SU-DHL-6 (cell line): ENCODE measurements around the gene MAP1B.

ENCODE experiments used
- H2AFZ ChIP-seq: fragments of 200-600 bp; sonication (generic); 2 replicates; pipeline ENCODE4 v1.6.1; 2014; ENCODE audit warnings: low read depth, mild to moderate bottlenecking, moderate library complexity, mixed read lengths, antibody characterized with exemption, low read length; ENCODE audit not compliant: severe bottlenecking
- H3F3A ChIP-seq: fragments of 200-600 bp; shearing (Covaris generic); 2 replicates; pipeline ENCODE4 v1.6.0; 2016; ENCODE audit warnings: antibody characterized with exemption, mild to moderate bottlenecking; ENCODE audit not compliant: insufficient read depth
- H3K27ac ChIP-seq: fragments of 200-600 bp; sonication (generic); 2 replicates; pipeline ENCODE4 v1.5.1; 2016; ENCODE audit warnings: low read depth, mild to moderate bottlenecking, low read length, moderate library complexity, mixed read lengths
- H3K27me3 ChIP-seq: fragments of 200-600 bp; sonication (generic), shearing (Covaris generic); 2 replicates; pipeline ENCODE4 v1.6.0; 2014; ENCODE audit warnings: mild to moderate bottlenecking, low read length
- H3K36me3 ChIP-seq: fragments of 200-600 bp; sonication (generic); 2 replicates; pipeline ENCODE4 v1.6.1; 2014; ENCODE audit warnings: mild to moderate bottlenecking, low read length, mixed read lengths
- H3K4me2 ChIP-seq: fragments of 300-600, 200-600 bp; shearing (Covaris generic), sonication (generic); 2 replicates; pipeline ENCODE4 v1.6.0; 2014; ENCODE audit warnings: low read length, low read depth, mild to moderate bottlenecking; ENCODE audit not compliant: poor library complexity, severe bottlenecking
- H3K4me3 ChIP-seq: fragments of 200-600 bp; sonication (generic); 2 replicates; pipeline ENCODE4 v1.5.1; 2014; ENCODE audit warnings: antibody characterized with exemption, low read length, mild to moderate bottlenecking, mixed read lengths; ENCODE audit not compliant: insufficient read depth, poor library complexity, severe bottlenecking
- H3K79me2 ChIP-seq: fragments of 200-600 bp; sonication (generic); 2 replicates; pipeline ENCODE4 v1.6.1; 2014; ENCODE audit warnings: mild to moderate bottlenecking, low read length, moderate library complexity; ENCODE audit not compliant: insufficient read depth
- H3K9ac ChIP-seq: fragments of 200-600 bp; sonication (generic); 2 replicates; pipeline ENCODE4 v1.7.0; 2014; ENCODE audit warnings: mild to moderate bottlenecking, low read length
- H3K9me2 ChIP-seq: fragments of 200-600 bp; sonication (generic); replicated peaks from 2 replicates; pipeline ENCODE4 v1.6.1; 2014; ENCODE audit warnings: low read length; ENCODE audit not compliant: insufficient read depth
- H3K9me3 ChIP-seq: fragments of 200-600 bp; sonication (generic); 2 replicates; pipeline ENCODE4 v1.6.1; 2014; ENCODE audit warnings: low read length, mixed read lengths; ENCODE audit not compliant: insufficient read depth
- H4K20me1 ChIP-seq: fragments of 200-600 bp; sonication (generic); 2 replicates; pipeline ENCODE4 v1.6.1; 2014; ENCODE audit warnings: low read depth, mild to moderate bottlenecking, antibody characterized with exemption, low read length, moderate library complexity, mixed read lengths
- EZH2phosphoT487 ChIP-seq: fragments of 200-600 bp; sonication (generic), shearing (Covaris generic); conservative IDR thresholded peaks from 2 replicates; pipeline ENCODE4 v1.6.1; 2018; ENCODE audit warnings: mild to moderate bottlenecking, antibody characterized with exemption, low read length, moderate library complexity, mixed read lengths
- TF ChIP-seq, protein P1 (sequence below): fragments of 200-600 bp; sonication (generic); IDR thresholded peaks from one replicate; pipeline ENCODE4 v1.5.1; 2017; ENCODE audit warnings: antibody characterized with exemption, mild to moderate bottlenecking, low read length, moderate library complexity; ENCODE audit not compliant: insufficient read depth, poor library complexity, severe bottlenecking

Gene MAP1B

DNA sequence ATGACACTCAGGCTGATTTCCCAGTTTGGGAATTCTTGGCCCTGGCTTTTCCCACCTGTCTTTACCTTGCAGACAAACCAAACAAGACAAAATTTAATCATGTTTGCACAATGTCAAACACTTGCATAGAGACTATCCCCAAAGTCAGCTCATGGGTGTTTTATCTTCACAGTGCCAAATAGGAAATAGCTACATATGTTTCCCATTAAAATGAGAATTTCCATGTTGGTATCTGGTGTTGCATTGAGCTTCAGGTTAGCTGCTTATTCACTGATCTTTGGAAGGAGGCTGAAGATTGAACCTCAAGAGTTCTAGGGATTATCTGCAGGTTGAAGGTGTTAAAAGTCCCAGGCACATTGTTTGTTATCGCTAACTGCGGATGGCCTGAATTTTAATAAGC lies 19.5 kb downstream of the MAP1B start:
- Histone ChIP-seq H3K79me2 (no peaks in the 10 kb centered on the region), H3K36me3 (no peaks in the 10 kb centered on the region), H2AFZ (no peak overlapping the region), H3K4me3 (no peak overlapping the region), H3K27ac (no peak overlapping the region), H3K4me2 (no peak overlapping the region), H3K27me3 (no peaks in the 10 kb centered on the region), H3K9ac (no peak overlapping the region), H3F3A (no peaks in the 10 kb centered on the region), H3K9me3 (no peaks in the 10 kb centered on the region), H3K9me2 (no peaks in the 10 kb centered on the region), H4K20me1 (no peaks in the 10 kb centered on the region)
- no peak for TF ChIP-seq EZH2phosphoT487

DNA sequence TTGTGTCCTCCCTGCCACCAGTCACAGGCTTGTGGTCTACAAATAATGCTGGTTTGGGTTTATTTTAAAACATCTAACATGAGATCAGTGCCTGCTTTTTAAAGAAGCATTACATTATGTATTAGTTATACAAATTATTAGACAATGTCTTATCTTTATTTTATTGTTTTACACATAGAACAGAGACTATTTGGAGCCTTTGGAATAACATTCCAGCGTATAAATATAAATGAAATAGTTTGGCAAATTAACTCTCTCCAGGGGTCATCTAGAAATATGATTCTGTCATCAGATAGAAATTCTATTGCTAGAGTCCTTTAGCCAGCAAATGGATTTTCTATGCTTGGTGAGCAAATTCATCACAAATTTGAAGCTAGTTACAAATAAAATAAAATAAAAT lies 22.4 kb downstream of the MAP1B start:
- Histone ChIP-seq H3K27ac (no peak overlapping the region), H4K20me1 (no peaks in the 10 kb centered on the region), H3K36me3 (no peaks in the 10 kb centered on the region), H3F3A (no peaks in the 10 kb centered on the region), H3K27me3 (no peaks in the 10 kb centered on the region), H3K9me3 (no peaks in the 10 kb centered on the region), H3K4me3 (no peak overlapping the region), H3K79me2 (no peaks in the 10 kb centered on the region), H3K9me2 (no peaks in the 10 kb centered on the region), H2AFZ (no peak overlapping the region), H3K4me2 (no peak overlapping the region), H3K9ac (no peak overlapping the region)
- TF ChIP-seq EZH2phosphoT487, result no peak
- TF ChIP-seq, protein P1, sequence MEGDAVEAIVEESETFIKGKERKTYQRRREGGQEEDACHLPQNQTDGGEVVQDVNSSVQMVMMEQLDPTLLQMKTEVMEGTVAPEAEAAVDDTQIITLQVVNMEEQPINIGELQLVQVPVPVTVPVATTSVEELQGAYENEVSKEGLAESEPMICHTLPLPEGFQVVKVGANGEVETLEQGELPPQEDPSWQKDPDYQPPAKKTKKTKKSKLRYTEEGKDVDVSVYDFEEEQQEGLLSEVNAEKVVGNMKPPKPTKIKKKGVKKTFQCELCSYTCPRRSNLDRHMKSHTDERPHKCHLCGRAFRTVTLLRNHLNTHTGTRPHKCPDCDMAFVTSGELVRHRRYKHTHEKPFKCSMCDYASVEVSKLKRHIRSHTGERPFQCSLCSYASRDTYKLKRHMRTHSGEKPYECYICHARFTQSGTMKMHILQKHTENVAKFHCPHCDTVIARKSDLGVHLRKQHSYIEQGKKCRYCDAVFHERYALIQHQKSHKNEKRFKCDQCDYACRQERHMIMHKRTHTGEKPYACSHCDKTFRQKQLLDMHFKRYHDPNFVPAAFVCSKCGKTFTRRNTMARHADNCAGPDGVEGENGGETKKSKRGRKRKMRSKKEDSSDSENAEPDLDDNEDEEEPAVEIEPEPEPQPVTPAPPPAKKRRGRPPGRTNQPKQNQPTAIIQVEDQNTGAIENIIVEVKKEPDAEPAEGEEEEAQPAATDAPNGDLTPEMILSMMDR, result no peak

DNA sequence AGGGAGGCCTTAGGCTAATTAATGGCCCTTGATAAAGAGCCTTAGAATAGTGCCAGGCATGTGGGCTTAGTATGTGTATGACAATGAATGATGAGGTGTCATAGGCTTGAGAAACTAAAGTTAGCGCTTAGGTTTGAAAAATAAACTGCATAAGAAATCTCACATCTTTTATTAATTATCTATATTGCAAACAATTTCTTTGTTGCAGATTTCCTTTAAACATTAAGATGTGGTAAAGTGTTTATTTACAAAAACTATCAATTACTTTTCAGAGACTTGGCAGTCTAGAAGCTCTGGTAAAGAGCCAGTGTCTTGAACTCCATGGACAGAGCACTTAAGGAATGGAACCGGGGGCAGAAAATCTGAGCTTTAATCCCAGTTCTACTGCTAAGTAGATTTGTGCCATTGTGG lies 23.1 kb downstream of the MAP1B start:
- Histone ChIP-seq H3K4me3 (no peak overlapping the region), H3K36me3 (no peaks in the 10 kb centered on the region)
- TF ChIP-seq EZH2phosphoT487, result no peak
- TF ChIP-seq, protein P1, result no peak

DNA sequence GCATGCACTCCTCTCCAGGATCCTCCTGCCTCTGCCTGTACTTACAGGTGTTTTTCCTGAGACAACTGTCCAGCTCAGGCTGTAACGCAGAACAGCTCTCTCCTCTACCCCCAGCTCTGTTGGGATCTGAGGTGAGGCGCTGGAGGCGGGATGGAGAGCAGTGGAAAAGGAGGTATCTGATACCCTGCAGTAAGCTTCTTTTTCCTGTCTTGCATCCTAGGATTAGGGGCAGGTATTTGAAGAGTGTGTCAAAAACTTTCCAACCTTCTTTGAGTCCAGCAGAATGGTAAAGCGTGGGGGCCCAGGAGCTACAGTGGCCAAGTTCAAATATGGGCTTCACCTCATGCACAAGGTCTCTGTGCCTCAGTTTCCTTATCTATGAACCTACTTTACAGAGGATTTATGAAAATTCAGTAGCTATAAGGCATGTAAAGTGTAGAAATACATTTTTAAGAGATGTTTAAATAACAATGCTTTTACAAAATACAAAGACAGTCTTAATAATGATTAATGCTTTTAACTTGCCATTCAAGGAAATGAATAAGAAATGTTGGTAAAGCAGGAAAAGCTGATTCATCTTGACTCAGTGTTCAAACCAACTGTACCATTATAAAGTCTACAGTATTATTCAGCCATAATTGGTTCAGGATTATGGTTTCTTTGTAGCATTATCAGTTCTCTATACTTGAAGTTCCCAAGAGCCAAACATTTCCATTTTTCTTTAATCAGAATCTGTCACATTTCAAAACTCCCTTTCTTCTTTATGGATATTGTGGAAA lies 26.1 kb downstream of the MAP1B start:
- H2AFZ ChIP-seq, result no peak overlapping the region
- H3K9me3 ChIP-seq, result no peaks in the 10 kb centered on the region
- no peaks in the 10 kb centered on the region for H4K20me1 ChIP-seq
- no peaks in the 10 kb centered on the region for H3F3A ChIP-seq
- H3K9me2 ChIP-seq, result no peaks in the 10 kb centered on the region
- TF ChIP-seq, protein P1, result no peak
- TF ChIP-seq EZH2phosphoT487, result no peak
- H3K9ac ChIP-seq, result no peak overlapping the region
- no peaks in the 10 kb centered on the region for H3K27me3 ChIP-seq
- H3K4me2 ChIP-seq, result no peak overlapping the region
- H3K27ac ChIP-seq, result no peak overlapping the region
- H3K4me3 ChIP-seq, result no peak overlapping the region
- no peaks in the 10 kb centered on the region for H3K79me2 ChIP-seq
- no peaks in the 10 kb centered on the region for H3K36me3 ChIP-seq

More for the DNA sequence above, 23.1 kb downstream of the MAP1B start:
- H3K27me3 ChIP-seq, result no peaks in the 10 kb centered on the region
- H3F3A ChIP-seq, result no peaks in the 10 kb centered on the region
- H3K79me2 ChIP-seq, result no peaks in the 10 kb centered on the region
- no peak overlapping the region for H3K9ac ChIP-seq
- no peaks in the 10 kb centered on the region for H3K9me2 ChIP-seq
- no peaks in the 10 kb centered on the region for H4K20me1 ChIP-seq
- H3K27ac ChIP-seq, result no peak overlapping the region
- no peak overlapping the region for H3K4me2 ChIP-seq
- no peak overlapping the region for H2AFZ ChIP-seq
- H3K9me3 ChIP-seq, result no peaks in the 10 kb centered on the region
